DMS 273 treated with DMSO at 0.1 percent for 48 hours (cell line): ENCODE measurements around the gene DCAF4.

Experiments
- DNase-seq: peaks from one replicate; lab custom pipeline; 2025; lab: John Stamatoyannopoulos, UW

The DCAF4 gene

GRCh38 chr14:72926292-72927028 lies at the start of gene DCAF4:
TSS of gene DCAF4 (plus strand) at chr14:72926464. CDS start at chr14:72937979, 11,515 bp downstream.
- peak; percentile 98 for DNase-seq

- no peak for DNase-seq
Measured at GRCh38 chr14:72876710-72877063, 49.6 kb upstream of the DCAF4 start.

GRCh38 chr14:72878746-72879145 lies 47.5 kb upstream of the DCAF4 start:
- DNase-seq: no peak

- no peak for DNase-seq
Measured at GRCh38 chr14:72879431-72879830, 46.8 kb upstream of the DCAF4 start.

- no peak for DNase-seq
Measured at GRCh38 chr14:72880164-72880563, 46.1 kb upstream of the DCAF4 start.

GRCh38 chr14:72880820-72881219 lies 45.4 kb upstream of the DCAF4 start:
- DNase-seq: no peak

- DNase-seq: no peak
Measured at GRCh38 chr14:72881543-72881942, 44.7 kb upstream of the DCAF4 start.

- DNase-seq: no peak
Measured at GRCh38 chr14:72882047-72882446, 44.2 kb upstream of the DCAF4 start.

- no peak for DNase-seq
Measured at GRCh38 chr14:72882463-72882862, 43.8 kb upstream of the DCAF4 start.

GRCh38 chr14:72883109-72883508 lies 43.2 kb upstream of the DCAF4 start:
- DNase-seq: no peak

GRCh38 chr14:72883961-72884360 lies 42.3 kb upstream of the DCAF4 start:
- DNase-seq: no peak

- DNase-seq: no peak
Measured at GRCh38 chr14:72884386-72884785, 41.9 kb upstream of the DCAF4 start.

GRCh38 chr14:72887514-72887913 lies 38.8 kb upstream of the DCAF4 start:
- DNase-seq: no peak

GRCh38 chr14:72888192-72888591 lies 38.1 kb upstream of the DCAF4 start:
- peak; percentile 72 for DNase-seq

GRCh38 chr14:72888636-72889201 lies 37.5 kb upstream of the DCAF4 start:
- no peak for DNase-seq

- DNase-seq: peak; percentile 19
Measured at GRCh38 chr14:72889366-72889765, 36.9 kb upstream of the DCAF4 start.

- no peak for DNase-seq
Measured at GRCh38 chr14:72891666-72892102, 34.6 kb upstream of the DCAF4 start.

- DNase-seq: no peak
Measured at GRCh38 chr14:72892103-72892878, 34.0 kb upstream of the DCAF4 start.

- peak; percentile 16 for DNase-seq
Measured at GRCh38 chr14:72892879-72893635, 33.2 kb upstream of the DCAF4 start.

GRCh38 chr14:72893636-72894322 lies 32.5 kb upstream of the DCAF4 start, which contains the start of gene DPF3:
TSS of gene DPF3 (minus strand) at chr14:72894101. CDS start at chr14:72894088, 13 bp downstream.
- peak; percentile 96 for DNase-seq

- DNase-seq: no peak
Measured at GRCh38 chr14:72894323-72894622, 32.0 kb upstream of the DCAF4 start.
